ENCODE results near the gene GTF2H4. TPM values are rescaled to one million over a fixed set of nuclear protein-coding genes. Genes with fewer than 3 reads are reported as not detected.

The GTF2H4 gene
- total and polyA plus RNA-seq, 5 donors, result 10.6 to 29.7 (median 14.1) TPM

DNA sequence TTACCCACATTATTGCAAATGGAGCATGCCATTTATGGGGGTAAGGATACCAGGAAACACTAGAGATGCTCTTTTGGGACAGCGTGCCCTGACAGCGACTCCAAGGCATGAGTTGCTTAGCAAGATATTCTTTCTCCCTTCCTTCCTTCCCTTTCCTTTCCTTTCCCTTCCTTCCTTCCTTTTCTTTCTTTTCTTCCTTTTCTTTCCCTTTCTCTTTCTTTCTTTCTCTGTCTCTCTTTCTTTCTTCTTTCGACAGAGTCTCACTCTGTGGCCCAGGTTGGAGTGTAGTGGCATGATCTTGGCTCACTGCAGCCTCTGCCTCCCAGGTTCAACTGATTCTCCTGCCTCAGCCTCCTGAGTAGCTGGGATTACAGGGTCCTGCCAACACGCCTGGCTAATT lies 36.0 kb downstream of the GTF2H4 start:
- Histone ChIP-seq H3K27ac (ENCODE audit: low read length) (no peak overlapping the region), H3K9me3 (ENCODE audit: control insufficient read depth, low read length) (no peaks in the 10 kb centered on the region), H3K4me1 (ENCODE audit: control insufficient read depth, insufficient read depth, low read length) (peaks cover 5% of the 10 kb centered on the region), H3K4me3 (ENCODE audit: low read length) (no peak overlapping the region), H3K27me3 (ENCODE audit: control insufficient read depth, insufficient read depth) (no peaks in the 10 kb centered on the region)
- DNase-seq, result no peak
- intact Hi-C loops (cut with DNase I), result no loop called here
- WGBS, result 91% methylated on average over 4 of the region's 4 CpGs
- ATAC-seq, result no peak

DNA sequence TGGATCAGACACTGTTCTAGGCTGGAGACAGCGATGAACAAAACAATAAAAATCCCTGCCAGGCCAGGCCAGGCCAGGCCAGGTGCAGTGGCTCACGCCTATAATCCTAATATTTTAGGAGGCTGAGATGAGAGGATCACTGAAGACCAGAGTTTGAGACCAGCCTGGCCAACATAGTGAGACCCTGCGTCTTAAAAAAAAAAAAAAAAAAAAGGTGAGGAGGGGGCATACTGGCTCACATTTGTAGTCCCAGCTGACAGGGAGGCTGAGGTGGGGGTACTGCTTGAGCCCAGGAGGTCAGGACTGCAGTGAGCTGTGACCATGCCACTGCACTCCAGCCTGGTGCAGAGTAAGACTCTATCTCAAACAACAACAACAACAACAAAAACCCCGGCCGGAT lies 37.3 kb downstream of the GTF2H4 start:
- ATAC-seq (no peak), DNase-seq (no peak)
- H3K4me1 ChIP-seq (ENCODE audit: control insufficient read depth, insufficient read depth, low read length), result peaks cover 5% of the 10 kb centered on the region
- H3K27ac ChIP-seq (ENCODE audit: low read length), result no peak overlapping the region
- no peak overlapping the region for H3K4me3 ChIP-seq (ENCODE audit: low read length)
- H3K27me3 ChIP-seq (ENCODE audit: control insufficient read depth, insufficient read depth), result no peaks in the 10 kb centered on the region
- no peaks in the 10 kb centered on the region for H3K9me3 ChIP-seq (ENCODE audit: control insufficient read depth, low read length)
- 84% methylated on average over 5 of the region's 5 CpGs for WGBS
- intact Hi-C loops (cut with DNase I), result no loop called here

GRCh38 chr6:30947231-30947630 lies 39.2 kb downstream of the GTF2H4 start:
- ATAC-seq (no peak), DNase-seq (no peak)
- H3K4me3 ChIP-seq (ENCODE audit: low read length), result no peak overlapping the region
- H3K27ac ChIP-seq (ENCODE audit: low read length), result no peak overlapping the region
- no peaks in the 10 kb centered on the region for H3K27me3 ChIP-seq (ENCODE audit: control insufficient read depth, insufficient read depth)
- peaks cover 5% of the 10 kb centered on the region for H3K4me1 ChIP-seq (ENCODE audit: control insufficient read depth, insufficient read depth, low read length)
- intact Hi-C loops (cut with DNase I), result no loop called here
- 84% methylated on average over 4 of the region's 4 CpGs for WGBS
- H3K9me3 ChIP-seq (ENCODE audit: control insufficient read depth, low read length), result no peaks in the 10 kb centered on the region

- ATAC-seq, result no peak
- Histone ChIP-seq H3K27me3 (ENCODE audit: control insufficient read depth, insufficient read depth) (no peaks in the 10 kb centered on the region), H3K4me3 (ENCODE audit: low read length) (no peak overlapping the region), H3K4me1 (ENCODE audit: control insufficient read depth, insufficient read depth, low read length) (no peaks in the 10 kb centered on the region), H3K9me3 (ENCODE audit: control insufficient read depth, low read length) (no peaks in the 10 kb centered on the region), H3K27ac (ENCODE audit: low read length) (no peak overlapping the region)
- intact Hi-C loops (cut with DNase I), result no loop called here
- DNase-seq, result no peak
- WGBS, result 93% methylated on average over 6 of the region's 6 CpGs
Observed at GRCh38 chr6:30948811-30949210, 40.8 kb downstream of the GTF2H4 start.

DNA sequence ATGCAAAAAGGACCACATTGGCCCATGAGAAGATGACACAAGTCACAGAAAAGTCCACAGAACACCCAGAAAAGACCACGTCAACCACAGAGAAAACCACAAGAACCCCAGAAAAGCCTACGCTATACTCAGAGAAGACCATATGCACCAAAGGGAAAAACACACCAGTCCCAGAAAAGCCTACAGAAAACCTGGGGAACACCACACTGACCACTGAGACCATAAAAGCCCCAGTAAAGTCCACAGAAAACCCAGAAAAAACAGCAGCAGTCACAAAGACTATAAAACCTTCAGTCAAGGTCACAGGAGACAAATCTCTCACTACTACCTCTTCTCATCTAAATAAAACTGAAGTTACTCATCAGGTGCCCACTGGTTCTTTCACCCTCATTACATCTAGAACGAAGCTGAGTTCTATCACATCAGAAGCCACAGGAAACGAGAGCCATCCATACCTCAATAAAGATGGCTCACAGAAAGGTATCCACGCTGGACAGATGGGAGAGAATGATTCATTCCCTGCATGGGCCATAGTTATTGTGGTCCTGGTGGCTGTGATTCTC lies 44.0 kb downstream of the GTF2H4 start:
- WGBS, result 86% methylated on average over 5 of the region's 5 CpGs
- ATAC-seq (no peak), DNase-seq (no peak)
- H3K27ac ChIP-seq (ENCODE audit: low read length), result no peak overlapping the region
- H3K4me3 ChIP-seq (ENCODE audit: low read length), result no peak overlapping the region
- intact Hi-C loops (cut with DNase I), result no loop called here
- no peaks in the 10 kb centered on the region for H3K9me3 ChIP-seq (ENCODE audit: control insufficient read depth, low read length)
- no peaks in the 10 kb centered on the region for H3K4me1 ChIP-seq (ENCODE audit: control insufficient read depth, insufficient read depth, low read length)
- H3K27me3 ChIP-seq (ENCODE audit: control insufficient read depth, insufficient read depth), result no peaks in the 10 kb centered on the region

DNA sequence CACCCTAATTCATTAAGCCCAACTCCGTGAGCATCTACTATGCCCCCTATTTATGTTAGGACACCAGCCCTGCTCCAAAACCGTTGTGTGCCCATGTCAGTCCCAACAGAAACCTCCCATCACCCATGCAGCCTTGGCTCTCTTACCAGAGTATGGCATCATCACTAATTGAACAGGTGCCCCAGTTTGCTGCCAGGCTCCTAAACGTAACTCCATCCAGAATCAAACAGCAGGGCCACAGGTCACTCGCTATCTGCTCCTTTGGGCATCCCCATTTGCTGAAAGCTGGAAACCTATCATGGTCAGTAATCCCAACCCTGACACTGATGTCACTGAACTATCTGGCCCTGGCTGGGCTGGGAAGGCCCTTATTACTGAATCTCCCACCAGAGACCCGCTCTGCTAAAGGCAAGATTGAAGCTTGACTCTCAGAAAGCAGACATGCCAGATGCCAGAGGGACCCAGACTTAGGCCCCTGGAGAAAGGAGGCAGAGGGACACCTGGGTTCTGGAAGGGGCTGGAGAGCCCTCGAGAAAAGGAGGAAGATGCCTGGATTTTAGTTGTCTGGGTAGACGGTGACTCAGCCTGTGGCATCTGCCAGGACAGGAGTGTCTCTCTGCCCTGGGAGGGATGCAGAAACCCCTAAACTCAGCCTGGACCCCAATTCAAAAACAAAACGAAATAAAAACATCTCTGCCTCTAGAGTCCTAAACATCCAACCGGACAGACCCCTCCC lies 46.8 kb downstream of the GTF2H4 start:
- DNase-seq, result no peak
- peak; percentile 5 to 7 for ATAC-seq
- 55% methylated on average over 9 of the region's 9 CpGs for WGBS
- H3K9me3 ChIP-seq (ENCODE audit: control insufficient read depth, low read length), result no peaks in the 10 kb centered on the region
- intact Hi-C loops (cut with DNase I), result no loop called here
- H3K27ac ChIP-seq (ENCODE audit: low read length), result no peak overlapping the region
- no peaks in the 10 kb centered on the region for H3K27me3 ChIP-seq (ENCODE audit: control insufficient read depth, insufficient read depth)
- no peaks in the 10 kb centered on the region for H3K4me1 ChIP-seq (ENCODE audit: control insufficient read depth, insufficient read depth, low read length)
- H3K4me3 ChIP-seq (ENCODE audit: low read length), result peak overlapping the region; percentile 51

GRCh38 chr6:30955367-30956042 lies 47.5 kb downstream of the GTF2H4 start:
- Histone ChIP-seq H3K27me3 (ENCODE audit: control insufficient read depth, insufficient read depth) (no peaks in the 10 kb centered on the region), H3K27ac (ENCODE audit: low read length) (no peak overlapping the region), H3K9me3 (ENCODE audit: control insufficient read depth, low read length) (no peaks in the 10 kb centered on the region), H3K4me3 (ENCODE audit: low read length) (peak overlapping the region; percentile 51), H3K4me1 (ENCODE audit: control insufficient read depth, insufficient read depth, low read length) (no peaks in the 10 kb centered on the region)
- intact Hi-C loops (cut with DNase I), result no loop called here
- 5% methylated on average over 46 of the region's 46 CpGs for WGBS
- ATAC-seq (peak; percentile 86 to 94), DNase-seq (peak; percentile 80 to 88 (median 85))

DNA sequence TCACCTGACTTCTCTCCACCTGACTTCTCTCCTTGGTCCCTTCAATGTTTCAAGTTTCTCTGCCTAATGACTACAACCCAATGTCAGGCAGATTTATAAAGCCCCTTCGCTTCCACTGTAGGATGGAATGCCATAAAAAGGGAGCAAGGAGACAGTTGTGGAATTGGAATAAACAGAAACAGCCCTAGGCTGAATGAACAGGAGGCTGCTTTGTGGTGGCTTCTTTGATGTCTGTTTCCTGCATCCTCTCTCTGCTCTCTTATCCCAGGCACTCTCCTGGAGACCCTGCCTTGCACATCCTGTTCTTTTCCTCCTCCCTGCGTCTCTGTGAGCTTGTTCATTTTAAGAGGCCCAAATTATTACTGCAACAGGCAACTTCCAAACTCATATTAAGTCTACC lies 49.7 kb downstream of the GTF2H4 start:
- WGBS, result 73% methylated on average over 2 of the region's 2 CpGs
- H3K9me3 ChIP-seq (ENCODE audit: control insufficient read depth, low read length), result no peaks in the 10 kb centered on the region
- no peak overlapping the region for H3K27ac ChIP-seq (ENCODE audit: low read length)
- DNase-seq, result no peak
- no peaks in the 10 kb centered on the region for H3K4me1 ChIP-seq (ENCODE audit: control insufficient read depth, insufficient read depth, low read length)
- no peak overlapping the region for H3K4me3 ChIP-seq (ENCODE audit: low read length)
- no peaks in the 10 kb centered on the region for H3K27me3 ChIP-seq (ENCODE audit: control insufficient read depth, insufficient read depth)
- intact Hi-C loops (cut with DNase I), result no loop called here
- no peak for ATAC-seq

GRCh38 chr6:30960907-30961673 lies 53.1 kb downstream of the GTF2H4 start:
- intact Hi-C loops (cut with DNase I), result no loop called here
- H3K4me1 ChIP-seq (ENCODE audit: control insufficient read depth, insufficient read depth, low read length), result no peaks in the 10 kb centered on the region
- no peaks in the 10 kb centered on the region for H3K27me3 ChIP-seq (ENCODE audit: control insufficient read depth, insufficient read depth)
- WGBS, result 79% methylated on average over 9 of the region's 9 CpGs
- no peaks in the 10 kb centered on the region for H3K9me3 ChIP-seq (ENCODE audit: control insufficient read depth, low read length)
- H3K27ac ChIP-seq (ENCODE audit: low read length), result no peak overlapping the region
- no peak overlapping the region for H3K4me3 ChIP-seq (ENCODE audit: low read length)
- ATAC-seq (no peak), DNase-seq (no peak)

GRCh38 chr6:30962716-30963115 lies 54.7 kb downstream of the GTF2H4 start:
- H3K9me3 ChIP-seq (ENCODE audit: control insufficient read depth, low read length), result no peaks in the 10 kb centered on the region
- no peak for DNase-seq
- H3K27ac ChIP-seq (ENCODE audit: low read length), result no peak overlapping the region
- H3K4me1 ChIP-seq (ENCODE audit: control insufficient read depth, insufficient read depth, low read length), result no peaks in the 10 kb centered on the region
- intact Hi-C loops (cut with DNase I), result no loop called here
- H3K27me3 ChIP-seq (ENCODE audit: control insufficient read depth, insufficient read depth), result no peaks in the 10 kb centered on the region
- no peak overlapping the region for H3K4me3 ChIP-seq (ENCODE audit: low read length)
- ATAC-seq, result no peak

- no peak overlapping the region for H3K4me3 ChIP-seq (ENCODE audit: low read length)
- H3K9me3 ChIP-seq (ENCODE audit: control insufficient read depth, low read length), result no peaks in the 10 kb centered on the region
- no peak for DNase-seq
- intact Hi-C loops (cut with DNase I), result no loop called here
- 82% methylated on average over 6 of the region's 6 CpGs for WGBS
- ATAC-seq, result no peak
- no peaks in the 10 kb centered on the region for H3K4me1 ChIP-seq (ENCODE audit: control insufficient read depth, insufficient read depth, low read length)
- H3K27ac ChIP-seq (ENCODE audit: low read length), result no peak overlapping the region
- no peaks in the 10 kb centered on the region for H3K27me3 ChIP-seq (ENCODE audit: control insufficient read depth, insufficient read depth)
Observed at GRCh38 chr6:30963641-30964040, 55.6 kb downstream of the GTF2H4 start.
